Measurements from ENCODE around the gene CHST15.

Gene CHST15

DNA sequence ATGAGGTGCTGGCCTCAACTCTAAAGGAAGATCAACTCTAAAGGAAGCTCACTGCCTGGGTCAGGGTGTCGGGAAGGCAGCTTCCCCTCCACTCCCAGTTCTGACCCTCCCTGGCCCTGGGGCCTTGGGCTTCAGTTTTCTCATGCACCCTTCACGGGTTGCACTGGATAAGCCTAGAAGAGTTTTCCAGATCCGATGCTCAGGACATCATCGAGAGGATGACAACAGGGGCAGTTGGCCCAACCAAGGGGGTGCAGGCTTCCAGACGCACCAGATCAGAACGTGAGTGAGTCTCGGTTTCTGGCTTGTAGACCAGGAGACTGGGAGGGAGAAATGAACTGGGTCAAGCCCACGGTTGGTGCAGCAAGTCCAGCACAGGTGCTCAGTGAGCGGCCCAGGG is 34.2 kb upstream of the CHST15 start:
- TF ChIP-seq CTCF (IDR thresholded peaks at IDR 0.05; ENCODE audit: low read depth, low read length) = no peak

GRCh38 chr10:124126983-124127385 is 33.6 kb upstream of the CHST15 start:
- TF ChIP-seq CTCF (IDR thresholded peaks at IDR 0.05; ENCODE audit: low read depth, low read length) = no peak

More for the DNA sequence above, 34.2 kb upstream of the CHST15 start:
- DNase-seq (ENCODE audit: extremely low read depth, low read depth) = no peak

DNA sequence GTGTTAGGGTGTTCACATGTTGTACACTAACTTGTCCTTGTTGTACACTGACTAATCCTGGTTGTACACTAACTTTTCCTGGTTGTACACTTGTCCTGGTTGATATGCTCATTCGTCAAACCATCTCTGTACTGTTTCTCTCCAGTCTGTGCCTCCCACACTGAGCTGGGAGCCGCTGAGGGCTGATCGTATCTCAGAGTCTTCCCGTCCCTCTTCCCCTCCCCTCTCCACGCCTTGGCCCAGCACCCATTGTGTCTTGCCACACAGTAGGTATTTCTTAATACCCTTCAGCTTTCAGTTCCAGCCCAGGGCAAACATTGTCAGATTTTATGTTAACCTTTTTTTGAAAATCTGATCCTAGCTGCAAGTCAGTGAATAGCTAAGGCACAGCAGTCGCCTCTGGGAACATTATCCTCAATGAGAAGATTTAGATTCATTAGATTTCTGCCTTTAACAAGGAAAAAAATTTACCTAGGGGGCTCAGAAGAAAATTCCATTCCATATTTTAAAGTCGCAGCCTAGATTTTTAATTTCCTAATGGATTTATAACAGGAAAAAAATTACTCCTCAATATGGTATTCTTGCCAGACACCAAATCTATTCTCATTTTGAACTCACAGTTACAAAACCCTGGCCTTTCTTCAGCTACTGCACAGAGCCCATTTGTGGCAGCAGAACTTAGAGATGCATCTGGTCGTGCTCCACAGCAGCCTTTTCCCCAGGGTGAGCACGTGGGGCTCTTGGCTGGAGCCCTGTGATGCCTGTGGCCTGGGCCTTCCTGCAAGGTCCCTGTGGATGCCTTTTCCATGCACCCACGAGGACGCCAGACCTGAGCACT is 33.0 kb upstream of the CHST15 start:
- no peak for DNase-seq (ENCODE audit: extremely low read depth, low read depth)
- no peak for TF ChIP-seq CTCF (IDR thresholded peaks at IDR 0.05; ENCODE audit: low read depth, low read length)

More at GRCh38 chr10:124126983-124127385, 33.6 kb upstream of the CHST15 start:
- DNase-seq (ENCODE audit: extremely low read depth, low read depth) = no peak

DNA sequence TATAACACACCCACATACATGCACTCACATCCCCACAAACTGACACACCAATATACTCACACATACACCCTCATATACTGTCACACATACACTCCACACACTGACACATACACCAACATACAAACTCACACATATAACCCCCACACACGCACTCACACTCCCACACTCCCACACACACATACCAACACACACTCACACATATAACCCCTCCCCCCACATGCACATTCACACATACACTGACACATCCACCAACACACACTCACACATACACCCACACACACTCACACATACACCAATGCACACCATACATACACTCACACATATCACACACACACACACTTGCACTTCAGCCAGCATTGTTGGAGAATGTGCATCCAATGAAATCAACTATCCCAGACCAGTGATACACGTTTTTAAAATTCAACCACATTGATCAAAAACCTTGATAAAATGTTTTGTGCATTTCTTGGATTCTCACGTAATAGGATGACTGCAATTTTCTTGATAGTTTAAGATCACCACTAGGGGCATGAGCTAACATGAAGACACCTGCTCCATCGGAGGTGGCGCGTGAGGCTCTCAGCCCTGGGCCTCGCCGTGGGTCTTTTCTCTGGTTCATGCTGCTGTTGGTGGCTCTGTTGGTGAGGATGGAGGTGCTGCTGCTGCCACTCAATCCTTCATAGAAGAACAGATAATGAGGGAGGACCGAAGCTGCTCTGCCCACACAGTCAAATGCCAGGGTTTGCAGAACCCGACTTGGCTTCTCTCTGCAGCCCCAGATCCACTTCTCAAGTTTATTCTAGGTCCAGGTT is 32.1 kb upstream of the CHST15 start:
- no peak; the same call in none of the 2 replicates for TF ChIP-seq CTCF (IDR thresholded peaks at IDR 0.05; ENCODE audit: low read depth, low read length)
- no peak for DNase-seq (ENCODE audit: extremely low read depth, low read depth)

GRCh38 chr10:124124769-124125161 is 31.4 kb upstream of the CHST15 start:
- no peak for DNase-seq (ENCODE audit: extremely low read depth, low read depth)
- no peak for TF ChIP-seq CTCF (IDR thresholded peaks at IDR 0.05; ENCODE audit: low read depth, low read length)

GRCh38 chr10:124124123-124124768 is 30.8 kb upstream of the CHST15 start:
- TF ChIP-seq CTCF (IDR thresholded peaks at IDR 0.05; ENCODE audit: low read depth, low read length) = no peak

More at GRCh38 chr10:124124123-124124768, 30.8 kb upstream of the CHST15 start:
- DNase-seq (ENCODE audit: extremely low read depth, low read depth) = no peak

All from AG09319 (cell line).